ENCODE results near the gene APOD. TPM values are rescaled to one million over a fixed set of nuclear protein-coding genes. Genes with fewer than 3 reads are reported as not detected.
"Not testable (repeated sequence)": the region's sequence is repeated elsewhere in the genome, so short reads cannot be mapped to it uniquely, and the experiment has no call there.

The APOD gene
- 3.4 and 4.0 TPM in 2 replicates for total RNA-seq

DNA sequence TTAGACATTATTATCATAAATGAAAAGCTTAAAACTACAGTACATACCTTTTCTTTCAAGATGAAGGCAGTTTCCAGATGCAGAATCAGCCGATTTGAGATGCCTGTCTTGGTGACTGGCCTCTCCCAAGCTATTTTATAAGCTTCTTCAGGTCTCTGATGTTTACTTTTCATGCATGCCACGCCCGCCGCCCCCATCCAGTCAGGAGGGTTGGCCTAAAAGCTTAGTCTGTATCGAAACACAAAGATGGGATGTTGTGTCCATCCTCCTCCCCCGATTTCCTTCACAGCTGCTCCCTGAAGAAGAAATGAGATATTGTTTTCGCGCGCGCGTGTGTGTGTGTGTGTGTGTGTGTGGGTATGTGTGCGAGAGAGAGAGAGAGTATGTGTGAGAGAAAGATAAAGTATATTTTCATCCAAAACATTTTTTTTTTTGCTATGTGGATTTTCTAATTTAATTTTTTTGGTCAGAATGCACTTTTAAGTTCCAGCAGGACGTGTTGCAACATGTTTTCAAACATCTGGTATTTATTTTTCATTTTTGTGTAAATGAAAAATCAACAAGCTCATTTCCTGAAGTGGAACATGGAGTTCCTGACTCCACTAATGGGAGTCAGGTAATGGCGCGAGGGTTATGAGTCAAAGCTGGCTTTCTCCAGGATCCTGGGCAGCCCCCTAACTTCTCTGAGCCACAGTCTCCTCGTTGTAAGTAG lies at the start of gene APOD:
TSS of gene APOD (minus strand) at position 110 of the 712 bp plus-strand sequence. CDS start 4,479 bp downstream, outside the sequence.
- Mint-ChIP-seq H3K27ac (no peak within 1 kb of the TSS), H3K36me3 (ENCODE audit: low read depth) (no peaks in the 10 kb centered on the region), H3K4me3 (no peak within 1 kb of the TSS), H3K4me1 (ENCODE audit: low read depth) (peaks cover 21% of the 10 kb centered on the region), H3K27me3 (ENCODE audit: insufficient read depth) (peaks cover 3% of the 10 kb centered on the region), H3K9me3 (no peaks in the 10 kb centered on the region)
- DNase-seq (ENCODE audit: low spot score): no peak
- intact Hi-C loops (cut with micrococcal nuclease): no loop called here

DNA sequence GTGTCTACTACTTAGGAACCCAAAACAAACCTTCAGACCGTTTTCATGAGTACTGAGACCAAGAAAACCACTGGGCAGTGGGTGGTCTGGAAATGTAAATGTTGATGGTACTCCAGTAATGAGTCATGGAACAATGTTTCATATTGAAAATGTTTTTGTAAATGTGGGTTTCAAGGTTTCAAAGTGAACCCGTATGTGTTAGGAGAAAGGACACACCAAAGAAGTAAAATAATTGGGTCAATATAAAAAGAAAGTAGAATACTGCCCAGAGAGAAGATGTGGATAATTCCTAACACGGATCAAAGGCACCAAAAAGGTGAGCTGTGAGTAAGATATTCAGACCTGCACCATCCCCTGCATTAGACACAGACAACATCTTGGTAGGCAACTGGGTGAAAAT lies 49.6 kb upstream of the APOD start:
- H3K4me1 Mint-ChIP-seq (ENCODE audit: low read depth): peaks cover 36% of the 10 kb centered on the region
- intact Hi-C loops (cut with micrococcal nuclease); DNase-seq (ENCODE audit: low spot score): not testable (repeated sequence)

DNA sequence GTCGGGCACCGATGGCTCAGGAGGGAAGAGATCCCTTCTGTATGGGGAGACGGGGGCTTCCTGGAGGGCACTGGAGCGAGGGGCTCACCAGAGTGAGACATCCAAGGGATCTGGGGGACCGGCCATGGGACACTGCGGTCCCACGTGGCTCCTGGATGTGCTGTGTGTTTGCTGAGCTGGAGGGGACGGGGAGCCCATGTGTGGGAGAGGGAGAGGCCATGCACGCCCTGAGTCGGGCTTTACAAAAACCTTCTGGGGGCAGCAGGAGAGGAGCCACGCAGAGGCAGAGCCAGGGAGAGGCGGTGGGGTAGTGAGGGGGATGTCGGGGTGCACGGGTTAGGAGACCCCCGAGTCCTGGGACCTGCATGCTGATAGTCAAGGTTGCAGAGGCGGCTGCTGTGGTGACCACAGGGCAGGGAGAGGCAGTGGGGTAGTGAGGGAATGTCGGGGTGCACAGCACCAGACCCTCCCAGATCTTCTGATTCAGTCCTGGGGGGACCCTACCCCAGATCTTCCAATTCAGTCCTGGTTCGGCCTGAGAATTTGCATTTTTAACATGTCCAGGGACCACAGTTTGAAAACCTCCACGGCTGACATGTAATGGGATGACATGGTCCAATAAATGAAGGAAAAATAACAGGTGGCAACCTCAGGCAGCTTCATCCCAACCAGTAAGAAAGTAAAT lies 48.9 kb upstream of the APOD start:
- Mint-ChIP-seq H3K4me3 (peak overlapping the region; percentile 8), H3K4me1 (ENCODE audit: low read depth) (peaks cover 35% of the 10 kb centered on the region), H3K27ac (peak overlapping the region; percentile 97)
- intact Hi-C loops (cut with micrococcal nuclease); DNase-seq (ENCODE audit: low spot score); H3K36me3 Mint-ChIP-seq (ENCODE audit: low read depth); H3K27me3 Mint-ChIP-seq (ENCODE audit: insufficient read depth); H3K9me3 Mint-ChIP-seq: not testable (repeated sequence)

More for the DNA sequence above, 49.6 kb upstream of the APOD start:
- H3K27ac Mint-ChIP-seq: peak overlapping the region; percentile 97
- not testable (repeated sequence) for H3K36me3 Mint-ChIP-seq (ENCODE audit: low read depth); H3K27me3 Mint-ChIP-seq (ENCODE audit: insufficient read depth); H3K9me3 Mint-ChIP-seq
- H3K4me3 Mint-ChIP-seq: peak overlapping the region; percentile 66

- peak overlapping the region; percentile 97 for H3K27ac Mint-ChIP-seq
- H3K9me3 Mint-ChIP-seq; H3K27me3 Mint-ChIP-seq (ENCODE audit: insufficient read depth); DNase-seq (ENCODE audit: low spot score); intact Hi-C loops (cut with micrococcal nuclease); H3K36me3 Mint-ChIP-seq (ENCODE audit: low read depth); H3K4me3 Mint-ChIP-seq: not testable (repeated sequence)
- H3K4me1 Mint-ChIP-seq (ENCODE audit: low read depth): peaks cover 35% of the 10 kb centered on the region
These were observed 48.3 kb upstream of the APOD start for GRCh38 chr3:195632046-195632445.

GRCh38 chr3:195630938-195631495 lies 47.3 kb upstream of the APOD start:
- H3K9me3 Mint-ChIP-seq; intact Hi-C loops (cut with micrococcal nuclease); H3K4me3 Mint-ChIP-seq; DNase-seq (ENCODE audit: low spot score); H3K27me3 Mint-ChIP-seq (ENCODE audit: insufficient read depth); H3K27ac Mint-ChIP-seq; H3K36me3 Mint-ChIP-seq (ENCODE audit: low read depth): not testable (repeated sequence)
- H3K4me1 Mint-ChIP-seq (ENCODE audit: low read depth): peaks cover 30% of the 10 kb centered on the region

GRCh38 chr3:195630086-195630917 lies 46.6 kb upstream of the APOD start:
- Mint-ChIP-seq H3K27ac (peak overlapping the region; percentile 66), H3K4me1 (ENCODE audit: low read depth) (peaks cover 30% of the 10 kb centered on the region)
- intact Hi-C loops (cut with micrococcal nuclease); H3K36me3 Mint-ChIP-seq (ENCODE audit: low read depth); H3K9me3 Mint-ChIP-seq; DNase-seq (ENCODE audit: low spot score); H3K4me3 Mint-ChIP-seq; H3K27me3 Mint-ChIP-seq (ENCODE audit: insufficient read depth): not testable (repeated sequence)

DNA sequence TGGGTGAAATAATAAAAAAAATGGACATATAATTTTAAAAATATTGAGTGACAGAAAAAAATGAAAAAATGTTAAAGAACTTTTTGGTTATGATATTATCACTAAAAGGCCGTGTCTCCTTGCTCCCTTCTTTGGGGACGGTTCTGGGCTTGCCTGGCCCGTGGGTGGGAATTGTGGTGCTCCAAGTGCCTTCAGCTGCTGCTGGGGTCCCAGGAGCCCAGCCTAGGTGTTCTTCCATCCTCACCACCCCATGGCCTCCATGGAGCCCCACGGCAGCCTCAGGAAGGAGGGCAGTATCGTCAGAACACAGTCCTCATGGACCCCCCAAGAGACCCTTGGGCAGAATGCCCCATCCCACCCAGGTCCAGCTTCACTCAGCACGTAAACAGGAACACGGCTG lies 45.9 kb upstream of the APOD start:
- H3K4me1 Mint-ChIP-seq (ENCODE audit: low read depth): peaks cover 34% of the 10 kb centered on the region
- intact Hi-C loops (cut with micrococcal nuclease); DNase-seq (ENCODE audit: low spot score); H3K36me3 Mint-ChIP-seq (ENCODE audit: low read depth); H3K9me3 Mint-ChIP-seq; H3K4me3 Mint-ChIP-seq; H3K27ac Mint-ChIP-seq; H3K27me3 Mint-ChIP-seq (ENCODE audit: insufficient read depth): not testable (repeated sequence)

- Mint-ChIP-seq H3K27ac (peak overlapping the region; percentile 40), H3K4me1 (ENCODE audit: low read depth) (peaks cover 32% of the 10 kb centered on the region)
- DNase-seq (ENCODE audit: low spot score); H3K9me3 Mint-ChIP-seq; H3K4me3 Mint-ChIP-seq; intact Hi-C loops (cut with micrococcal nuclease); H3K36me3 Mint-ChIP-seq (ENCODE audit: low read depth); H3K27me3 Mint-ChIP-seq (ENCODE audit: insufficient read depth): not testable (repeated sequence)
These were observed 44.7 kb upstream of the APOD start for GRCh38 chr3:195628386-195628920.

GRCh38 chr3:195627515-195628385 lies 44.0 kb upstream of the APOD start:
- H3K27ac Mint-ChIP-seq: peak overlapping the region; percentile 75
- peaks cover 25% of the 10 kb centered on the region for H3K4me1 Mint-ChIP-seq (ENCODE audit: low read depth)
- intact Hi-C loops (cut with micrococcal nuclease); H3K4me3 Mint-ChIP-seq; H3K27me3 Mint-ChIP-seq (ENCODE audit: insufficient read depth); DNase-seq (ENCODE audit: low spot score); H3K36me3 Mint-ChIP-seq (ENCODE audit: low read depth); H3K9me3 Mint-ChIP-seq: not testable (repeated sequence)

GRCh38 chr3:195624603-195625560 lies 41.1 kb upstream of the APOD start:
- intact Hi-C loops (cut with micrococcal nuclease); H3K27me3 Mint-ChIP-seq (ENCODE audit: insufficient read depth); DNase-seq (ENCODE audit: low spot score); H3K36me3 Mint-ChIP-seq (ENCODE audit: low read depth); H3K9me3 Mint-ChIP-seq: not testable (repeated sequence)
- H3K4me1 Mint-ChIP-seq (ENCODE audit: low read depth): peaks cover 29% of the 10 kb centered on the region
- H3K4me3 Mint-ChIP-seq: peak overlapping the region; percentile 74
- H3K27ac Mint-ChIP-seq: peak overlapping the region; percentile 85

DNA sequence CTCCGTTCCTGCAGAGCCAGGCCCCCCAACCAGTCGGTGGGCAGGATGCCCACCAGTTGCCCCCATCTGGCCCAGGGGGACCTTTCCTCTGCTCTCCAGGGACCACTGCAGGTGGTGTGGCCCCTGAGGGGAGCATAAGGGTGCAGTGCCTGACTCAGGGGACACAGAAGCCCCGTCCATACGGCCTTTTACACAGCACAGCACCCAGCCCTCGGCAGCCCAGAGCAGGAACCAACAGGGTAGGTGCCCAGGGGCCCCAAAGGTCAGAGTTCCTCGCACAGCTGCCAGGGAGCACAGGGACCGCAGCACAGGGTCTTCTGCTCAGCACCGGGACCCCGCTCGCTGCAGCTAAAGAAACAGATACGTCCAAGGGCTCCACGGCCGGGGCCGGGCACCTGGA lies 40.4 kb upstream of the APOD start:
- H3K4me3 Mint-ChIP-seq; H3K27ac Mint-ChIP-seq; DNase-seq (ENCODE audit: low spot score); H3K27me3 Mint-ChIP-seq (ENCODE audit: insufficient read depth); H3K36me3 Mint-ChIP-seq (ENCODE audit: low read depth); intact Hi-C loops (cut with micrococcal nuclease); H3K9me3 Mint-ChIP-seq: not testable (repeated sequence)
- peaks cover 29% of the 10 kb centered on the region for H3K4me1 Mint-ChIP-seq (ENCODE audit: low read depth)
